MM.1S (cell line): ENCODE data around the gene TMEM178B.
"Not testable (repeated sequence)": the region's sequence is repeated elsewhere in the genome, so short reads cannot be mapped to it uniquely, and the experiment has no call there.

Experiments used
- DNase-seq: peaks from one replicate; pipeline ENCODE4 v3.0.0-alpha.2; 2015
- H2AFZ ChIP-seq: fragments of 300-600 bp; sonication (generic); 2 replicates; pipeline ENCODE4 v1.6.0; 2016; ENCODE audit warnings: antibody characterized with exemption, low read length
- H3F3A ChIP-seq: fragments of 300-600 bp; sonication (generic); 2 replicates; pipeline ENCODE4 v1.6.1; 2016; ENCODE audit warnings: mild to moderate bottlenecking, antibody characterized with exemption, low read length, moderate library complexity, mixed read lengths; ENCODE audit not compliant: insufficient read depth
- H3K27ac ChIP-seq: fragments of 300-600 bp; sonication (generic); 2 replicates; pipeline ENCODE4 v1.5.1; 2016; ENCODE audit warnings: mild to moderate bottlenecking, low read length
- H3K27me3 ChIP-seq: fragments of 300-600 bp; sonication (generic); replicated peaks from 2 replicates; pipeline ENCODE4 v1.6.0; 2016; ENCODE audit warnings: low read length; ENCODE audit not compliant: insufficient read depth
- H3K36me3 ChIP-seq: fragments of 300-600 bp; sonication (generic); replicated peaks from 2 replicates; pipeline ENCODE4 v1.6.1; 2016; ENCODE audit warnings: mild to moderate bottlenecking, low read length, mixed read lengths; ENCODE audit not compliant: insufficient read depth
- H3K4me1 ChIP-seq: fragments of 300-600 bp; sonication (generic); 2 replicates; pipeline ENCODE4 v1.6.1; 2016; ENCODE audit warnings: low read length, mixed read lengths
- H3K4me2 ChIP-seq: fragments of 300-600 bp; sonication (generic); 2 replicates; pipeline ENCODE4 v1.6.0; 2016; ENCODE audit warnings: low read depth, low read length
- H3K4me3 ChIP-seq: fragments of 300-600 bp; sonication (generic); 2 replicates; pipeline ENCODE4 v1.5.1; 2016; ENCODE audit warnings: low read length, mixed read lengths
- H3K79me2 ChIP-seq: fragments of 300-600 bp; sonication (generic); 2 replicates; pipeline ENCODE4 v1.6.1; 2016; ENCODE audit warnings: mixed run types, low read length, mixed read lengths
- H3K9ac ChIP-seq: fragments of 300-600 bp; sonication (generic); 2 replicates; pipeline ENCODE4 v1.6.1; 2016; ENCODE audit warnings: low read length, mixed read lengths
- H3K9me2 ChIP-seq: fragments of 300-600 bp; sonication (generic); replicated peaks from 2 replicates; pipeline ENCODE4 v1.6.1; 2016; ENCODE audit warnings: mild to moderate bottlenecking, low read length, mixed read lengths; ENCODE audit not compliant: insufficient read depth
- H3K9me3 ChIP-seq: fragments of 300-600 bp; sonication (generic); replicated peaks from 2 replicates; pipeline ENCODE4 v1.6.1; 2016; ENCODE audit warnings: mild to moderate bottlenecking, low read length, mixed read lengths; ENCODE audit not compliant: insufficient read depth
- H4K20me1 ChIP-seq: fragments of 300-600 bp; sonication (generic); 2 replicates; pipeline ENCODE4 v1.6.1; 2016; ENCODE audit warnings: mild to moderate bottlenecking, low read length, moderate library complexity, mixed read lengths; ENCODE audit not compliant: insufficient read depth
- EZH2 ChIP-seq: fragments of 300-600 bp; sonication (generic); optimal IDR thresholded peaks from 2 replicates; pipeline ENCODE3; 2017; ENCODE audit warnings: low read depth, mild to moderate bottlenecking, antibody characterized with exemption, low read length, mixed read lengths
- EZH2phosphoT487 ChIP-seq: fragments of 300-600 bp; sonication (generic); IDR thresholded peaks from 2 replicates; pipeline ENCODE4 v1.6.1; 2018; ENCODE audit warnings: antibody characterized with exemption, low read length
- TF ChIP-seq, protein P1 (sequence below): fragments of 300-600 bp; sonication (generic); IDR thresholded peaks from 2 replicates; pipeline ENCODE4 v1.5.1; 2016; ENCODE audit warnings: antibody characterized with exemption, low read length, mixed read lengths

The TMEM178B gene

GRCh38 chr7:141397236-141398163 lies 323.6 kb downstream of the TMEM178B start:
- H3K27me3 ChIP-seq: no peaks in the 10 kb centered on the region
- no peak for DNase-seq
- H3K9me3 ChIP-seq: no peaks in the 10 kb centered on the region

DNA sequence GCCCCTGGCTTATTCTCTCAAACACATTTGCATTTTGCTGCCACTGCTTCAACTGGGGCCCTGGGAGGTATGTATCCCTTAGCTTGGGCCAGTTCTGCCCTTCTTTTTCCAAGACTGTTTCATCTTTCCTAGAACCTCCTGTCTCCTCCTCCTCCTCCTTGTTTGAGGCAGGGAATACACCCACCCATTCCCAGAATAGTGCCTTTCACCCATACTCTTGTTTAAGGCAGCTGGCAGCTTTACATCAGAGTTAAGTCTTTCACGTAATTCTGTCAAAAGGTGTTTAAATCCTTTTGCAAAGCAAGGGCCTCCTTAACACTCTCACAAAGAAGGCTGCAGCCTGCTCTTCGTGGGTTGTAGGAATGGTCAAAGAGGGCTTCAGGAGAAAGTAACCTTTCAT lies 326.5 kb downstream of the TMEM178B start:
- H3K79me2 ChIP-seq: no peaks in the 10 kb centered on the region

More at GRCh38 chr7:141397236-141398163, 323.6 kb downstream of the TMEM178B start:
- Histone ChIP-seq H4K20me1 (no peaks in the 10 kb centered on the region), H3K9ac (no peak overlapping the region), H3K4me2 (no peak overlapping the region), H3K9me2 (no peaks in the 10 kb centered on the region), H3K36me3 (no peaks in the 10 kb centered on the region), H3F3A (peaks cover 16% of the 10 kb centered on the region), H3K79me2 (no peaks in the 10 kb centered on the region), H3K4me3 (no peak overlapping the region), H3K27ac (no peak overlapping the region), H3K4me1 (peaks cover 14% of the 10 kb centered on the region), H2AFZ (no peak overlapping the region)
- no peak for TF ChIP-seq EZH2
- TF ChIP-seq, protein P1, sequence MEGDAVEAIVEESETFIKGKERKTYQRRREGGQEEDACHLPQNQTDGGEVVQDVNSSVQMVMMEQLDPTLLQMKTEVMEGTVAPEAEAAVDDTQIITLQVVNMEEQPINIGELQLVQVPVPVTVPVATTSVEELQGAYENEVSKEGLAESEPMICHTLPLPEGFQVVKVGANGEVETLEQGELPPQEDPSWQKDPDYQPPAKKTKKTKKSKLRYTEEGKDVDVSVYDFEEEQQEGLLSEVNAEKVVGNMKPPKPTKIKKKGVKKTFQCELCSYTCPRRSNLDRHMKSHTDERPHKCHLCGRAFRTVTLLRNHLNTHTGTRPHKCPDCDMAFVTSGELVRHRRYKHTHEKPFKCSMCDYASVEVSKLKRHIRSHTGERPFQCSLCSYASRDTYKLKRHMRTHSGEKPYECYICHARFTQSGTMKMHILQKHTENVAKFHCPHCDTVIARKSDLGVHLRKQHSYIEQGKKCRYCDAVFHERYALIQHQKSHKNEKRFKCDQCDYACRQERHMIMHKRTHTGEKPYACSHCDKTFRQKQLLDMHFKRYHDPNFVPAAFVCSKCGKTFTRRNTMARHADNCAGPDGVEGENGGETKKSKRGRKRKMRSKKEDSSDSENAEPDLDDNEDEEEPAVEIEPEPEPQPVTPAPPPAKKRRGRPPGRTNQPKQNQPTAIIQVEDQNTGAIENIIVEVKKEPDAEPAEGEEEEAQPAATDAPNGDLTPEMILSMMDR: no peak
- TF ChIP-seq EZH2phosphoT487: no peak

GRCh38 chr7:141402277-141402996 lies 328.6 kb downstream of the TMEM178B start:
- no peak for DNase-seq
- Histone ChIP-seq H3K9me3 (no peaks in the 10 kb centered on the region), H2AFZ (no peak overlapping the region), H3K9me2 (no peaks in the 10 kb centered on the region), H3K27ac (no peak overlapping the region), H3K79me2 (no peaks in the 10 kb centered on the region), H3K4me3 (no peak overlapping the region), H3K36me3 (no peaks in the 10 kb centered on the region), H3F3A (no peaks in the 10 kb centered on the region), H4K20me1 (no peaks in the 10 kb centered on the region), H3K27me3 (no peaks in the 10 kb centered on the region), H3K9ac (no peak overlapping the region), H3K4me2 (no peak overlapping the region), H3K4me1 (no peaks in the 10 kb centered on the region)
- TF ChIP-seq, protein P1: no peak
- TF ChIP-seq EZH2 (no peak), EZH2phosphoT487 (no peak)

More for the DNA sequence above, 326.5 kb downstream of the TMEM178B start:
- no peaks in the 10 kb centered on the region for H3K9me3 ChIP-seq
- no peaks in the 10 kb centered on the region for H3K36me3 ChIP-seq
- H4K20me1 ChIP-seq: no peaks in the 10 kb centered on the region
- H3K4me1 ChIP-seq: no peaks in the 10 kb centered on the region
- no peaks in the 10 kb centered on the region for H3F3A ChIP-seq
- H3K9ac ChIP-seq: no peak overlapping the region
- no peak for TF ChIP-seq EZH2
- TF ChIP-seq EZH2phosphoT487: no peak
- TF ChIP-seq, protein P1: no peak
- no peak for DNase-seq
- no peaks in the 10 kb centered on the region for H3K27me3 ChIP-seq
- H3K4me2 ChIP-seq: no peak overlapping the region
- no peak overlapping the region for H3K27ac ChIP-seq
- H3K4me3 ChIP-seq: no peak overlapping the region
- H2AFZ ChIP-seq: no peak overlapping the region
- no peaks in the 10 kb centered on the region for H3K9me2 ChIP-seq

- not testable (repeated sequence) for H3K4me1 ChIP-seq, H3K36me3 ChIP-seq, H3F3A ChIP-seq, H3K9me3 ChIP-seq, H3K4me3 ChIP-seq, H3K27ac ChIP-seq, H3K27me3 ChIP-seq, H3K4me2 ChIP-seq, H3K9ac ChIP-seq, H3K9me2 ChIP-seq, H4K20me1 ChIP-seq, H2AFZ ChIP-seq, DNase-seq, H3K79me2 ChIP-seq
These were observed 330.0 kb downstream of the TMEM178B start for GRCh38 chr7:141403846-141404245.
